K562 (cell line): Measurements from ENCODE around the gene ACSS2. TPM values are rescaled to one million over a fixed set of nuclear protein-coding genes. Genes with fewer than 3 reads are reported as not detected.

Experiments
- ARID2 ChIP-seq: fragments of 450-650 bp; IDR thresholded peaks from 2 replicates; pipeline ENCODE4 v1.6.1; 2017; ENCODE audit warnings: antibody characterized with exemption, mild to moderate bottlenecking
- CCNT2 ChIP-seq: IDR thresholded peaks from 2 replicates; pipeline ENCODE4 v1.6.1; 2011; ENCODE audit warnings: borderline replicate concordance, low read depth, mild to moderate bottlenecking, moderate library complexity, mixed read lengths, low read length; ENCODE audit not compliant: insufficient read length; ENCODE audit errors: extremely low read depth
- CUX1 ChIP-seq: fragments of 200-800 bp; sonication (Bioruptor generic); IDR thresholded peaks from 2 replicates; pipeline ENCODE4 v1.6.1; 2016; ENCODE audit warnings: missing genetic modification characterization, missing compliant biosample characterization
- HNRNPUL1 ChIP-seq: fragments of 200-400 bp; formaldehyde crosslinking; IDR thresholded peaks from 2 replicates; pipeline ENCODE4 v1.6.1; 2017; ENCODE audit warnings: low read length
- KDM2B ChIP-seq: fragments of 250-450 bp; sonication (Bioruptor Pico); IDR thresholded peaks from 2 replicates; pipeline ENCODE4 v1.8.0; 2021; ENCODE audit warnings: mild to moderate bottlenecking, moderate library complexity
- MAFG ChIP-seq: fragments of 450-650 bp; conservative IDR thresholded peaks from 2 replicates; pipeline ENCODE4 v1.6.1; 2016; ENCODE audit warnings: missing genetic modification characterization, missing compliant biosample characterization
- RFX7 ChIP-seq: fragments of 250-450 bp; sonication (Bioruptor Pico); IDR thresholded peaks from 2 replicates; pipeline ENCODE4 v1.5.1; 2021; ENCODE audit warnings: mild to moderate bottlenecking
- TAF1 ChIP-seq: IDR thresholded peaks from 2 replicates; pipeline ENCODE4 v1.6.1; 2011; ENCODE audit warnings: mild to moderate bottlenecking, low read length, moderate library complexity; ENCODE audit not compliant: insufficient read depth, control insufficient read depth, severe bottlenecking; ENCODE audit errors: extremely low read depth
- TARDBP ChIP-seq: fragments of 450-650 bp; IDR thresholded peaks from 2 replicates; pipeline ENCODE4 v1.6.1; 2016
- TCF7L2 ChIP-seq: fragments of 150-350 bp; IDR thresholded peaks from 2 replicates; pipeline ENCODE4 v1.6.1; 2016; ENCODE audit warnings: low read depth, mild to moderate bottlenecking, low read length, moderate library complexity
- ZBTB12 ChIP-seq: fragments of 250-450 bp; sonication (Bioruptor Pico); IDR thresholded peaks from 2 replicates; pipeline ENCODE4 v1.4.0; 2020
- ZNF584 ChIP-seq: fragments of 200-800 bp; sonication (Bioruptor generic); IDR thresholded peaks from 2 replicates; pipeline ENCODE4 v1.6.1; 2016; ENCODE audit warnings: low read depth, mild to moderate bottlenecking, missing genetic modification characterization, missing compliant biosample characterization
- polyA plus RNA-seq, 8 experiments: library from polyadenylated mRNA; depleted of rRNA in 4 of 8; stranded (reverse) in 5 of 8; unstranded in 3 of 8; fragments of >200 nt; fragmentation: Nextera tagmentation in 2 of 8; fragmentation: Illumina TruSeq in 1 of 8; extraction: Ambion mirVana in 2 of 8; extraction: Trizol in 1 of 8; gene quantifications; 2 replicates each; pipeline versions ENCODE4 v1.2.1 to v1.2.3, GENCODE V29; 2011 to 2014; ENCODE audit warnings: inconsistent platforms in 1 of 8, missing spikeins in 1 of 8
- total RNA-seq, 7 experiments: library from RNA; depleted of rRNA in 6 of 7; stranded (reverse); fragments of >200 nt in 6 of 7; fragmentation: Illumina TruSeq in 2 of 7; extraction: Trizol in 2 of 7; gene quantifications; 2 replicates each; pipeline versions ENCODE4 v1.2.1 to v1.2.3, GENCODE V29; 2011 to 2021; ENCODE audit warnings: low replicate concordance in 1 of 7
- TF ChIP-seq, protein P1 (sequence below): fragments of 450-650 bp; IDR thresholded peaks from 2 replicates; pipeline ENCODE4 v1.6.1; 2016; ENCODE audit warnings: antibody characterized with exemption
- TF ChIP-seq, protein P2 (sequence below), 3 experiments: fragments of 200-800 bp in 1 of 3; fragments of 250-450 bp in 1 of 3; fragments of 450-650 bp in 1 of 3; sonication (Bioruptor Pico) in 1 of 3; sonication (Bioruptor generic) in 1 of 3; formaldehyde crosslinking in 1 of 3; IDR thresholded peaks; 2 replicates each; pipeline versions ENCODE4 v1.6.1 to v1.8.0; 2016 to 2022; ENCODE audit warnings: mild to moderate bottlenecking in 2 of 3, missing genetic modification characterization in 2 of 3, missing compliant biosample characterization in 1 of 3, moderate library complexity in 1 of 3

Gene ACSS2
- total and polyA plus RNA-seq, 9 of the 15 experiments (the other 6 are each of a cell fraction or from before 2014, with no cell fraction given) = 21.9 to 246 (median 66.2) TPM

- TF ChIP-seq CUX1 (CRISPR knock-in tag) (no peak), MAFG (no peak), HNRNPUL1 (no peak), ZBTB12 (CRISPR knock-in tag) (no peak), TCF7L2 (no peak), ARID2 (no peak), CCNT2 (peak; percentile 70), KDM2B (no peak; the same call in 1 of the 2 replicates), TARDBP (no peak), TAF1 (peak; percentile 58), RFX7 (CRISPR knock-in tag) (no peak), ZNF584 (CRISPR knock-in tag) (no peak)
- TF ChIP-seq, protein P1, sequence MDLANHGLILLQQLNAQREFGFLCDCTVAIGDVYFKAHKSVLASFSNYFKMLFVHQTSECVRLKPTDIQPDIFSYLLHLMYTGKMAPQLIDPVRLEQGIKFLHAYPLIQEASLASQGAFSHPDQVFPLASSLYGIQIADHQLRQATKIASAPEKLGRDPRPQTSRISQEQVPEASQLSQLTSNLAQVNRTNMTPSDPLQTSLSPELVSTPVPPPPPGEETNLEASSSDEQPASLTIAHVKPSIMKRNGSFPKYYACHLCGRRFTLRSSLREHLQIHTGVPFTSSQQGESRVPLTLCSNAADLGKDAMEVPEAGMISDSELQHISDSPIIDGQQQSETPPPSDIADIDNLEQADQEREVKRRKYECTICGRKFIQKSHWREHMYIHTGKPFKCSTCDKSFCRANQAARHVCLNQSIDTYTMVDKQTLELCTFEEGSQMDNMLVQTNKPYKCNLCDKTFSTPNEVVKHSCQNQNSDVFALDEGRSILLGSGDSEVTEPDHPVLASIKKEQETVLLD = no peak
- TF ChIP-seq, protein P2, sequence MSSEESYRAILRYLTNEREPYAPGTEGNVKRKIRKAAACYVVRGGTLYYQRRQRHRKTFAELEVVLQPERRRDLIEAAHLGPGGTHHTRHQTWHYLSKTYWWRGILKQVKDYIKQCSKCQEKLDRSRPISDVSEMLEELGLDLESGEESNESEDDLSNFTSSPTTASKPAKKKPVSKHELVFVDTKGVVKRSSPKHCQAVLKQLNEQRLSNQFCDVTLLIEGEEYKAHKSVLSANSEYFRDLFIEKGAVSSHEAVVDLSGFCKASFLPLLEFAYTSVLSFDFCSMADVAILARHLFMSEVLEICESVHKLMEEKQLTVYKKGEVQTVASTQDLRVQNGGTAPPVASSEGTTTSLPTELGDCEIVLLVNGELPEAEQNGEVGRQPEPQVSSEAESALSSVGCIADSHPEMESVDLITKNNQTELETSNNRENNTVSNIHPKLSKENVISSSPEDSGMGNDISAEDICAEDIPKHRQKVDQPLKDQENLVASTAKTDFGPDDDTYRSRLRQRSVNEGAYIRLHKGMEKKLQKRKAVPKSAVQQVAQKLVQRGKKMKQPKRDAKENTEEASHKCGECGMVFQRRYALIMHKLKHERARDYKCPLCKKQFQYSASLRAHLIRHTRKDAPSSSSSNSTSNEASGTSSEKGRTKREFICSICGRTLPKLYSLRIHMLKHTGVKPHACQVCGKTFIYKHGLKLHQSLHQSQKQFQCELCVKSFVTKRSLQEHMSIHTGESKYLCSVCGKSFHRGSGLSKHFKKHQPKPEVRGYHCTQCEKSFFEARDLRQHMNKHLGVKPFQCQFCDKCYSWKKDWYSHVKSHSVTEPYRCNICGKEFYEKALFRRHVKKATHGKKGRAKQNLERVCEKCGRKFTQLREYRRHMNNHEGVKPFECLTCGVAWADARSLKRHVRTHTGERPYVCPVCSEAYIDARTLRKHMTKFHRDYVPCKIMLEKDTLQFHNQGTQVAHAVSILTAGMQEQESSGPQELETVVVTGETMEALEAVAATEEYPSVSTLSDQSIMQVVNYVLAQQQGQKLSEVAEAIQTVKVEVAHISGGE (CRISPR knock-in tag; IDR thresholded peaks at IDR 0.05) = peak in 1 of 3 experiments; percentile 61; a peak in 1 of 6 replicates
Measured at GRCh38 chr20:34872622-34873224, 3.7 kb upstream of the ACSS2 start, which contains the start of gene GGT7 (continued).
